Stimulated activated CD8-positive, alpha-beta memory T cell treated with anti-CD3 and anti-CD28 coated beads, Interleukin-4, amount 100 ng/mL, for 24 hours (primary cell): ENCODE results near the gene CSNK1G3.

ENCODE experiments used
- DNase-seq: peaks from one replicate; pipeline ENCODE4 v3.0.0-alpha.2; 2020; ENCODE audit warnings: low read depth

The CSNK1G3 gene

GRCh38 chr5:123514615-123515355, 2.8 kb downstream of the CSNK1G3 start:
- DNase-seq: no peak

GRCh38 chr5:123515904-123516303, 3.9 kb downstream of the CSNK1G3 start:
- no peak for DNase-seq

- DNase-seq: no peak
Observed at GRCh38 chr5:123517476-123517875, 5.5 kb downstream of the CSNK1G3 start.

- DNase-seq: no peak
Observed at GRCh38 chr5:123518111-123518510, 6.1 kb downstream of the CSNK1G3 start.

- no peak for DNase-seq
Observed at GRCh38 chr5:123520677-123521247, 8.8 kb downstream of the CSNK1G3 start.

GRCh38 chr5:123524146-123524545, 12.2 kb downstream of the CSNK1G3 start:
- no peak for DNase-seq

- DNase-seq: no peak
Observed at GRCh38 chr5:123527190-123527589, 15.2 kb downstream of the CSNK1G3 start.

- DNase-seq: no peak
Observed at GRCh38 chr5:123528065-123528464, 16.1 kb downstream of the CSNK1G3 start.

GRCh38 chr5:123528878-123529277, 16.9 kb downstream of the CSNK1G3 start:
- DNase-seq: no peak

- no peak for DNase-seq
Observed at GRCh38 chr5:123530728-123531127, 18.8 kb downstream of the CSNK1G3 start.

- no peak for DNase-seq
Observed at GRCh38 chr5:123535648-123536047, 23.7 kb downstream of the CSNK1G3 start.

GRCh38 chr5:123537256-123537655, 25.3 kb downstream of the CSNK1G3 start:
- DNase-seq: no peak

- DNase-seq: no peak
Observed at GRCh38 chr5:123537845-123538244, 25.9 kb downstream of the CSNK1G3 start.

GRCh38 chr5:123538670-123539459, 26.9 kb downstream of the CSNK1G3 start:
- no peak for DNase-seq

- DNase-seq: no peak
Observed at GRCh38 chr5:123540534-123540933, 28.6 kb downstream of the CSNK1G3 start.

- no peak for DNase-seq
Observed at GRCh38 chr5:123543438-123543837, 31.5 kb downstream of the CSNK1G3 start.

GRCh38 chr5:123545506-123545905, 33.5 kb downstream of the CSNK1G3 start:
- no peak for DNase-seq

GRCh38 chr5:123546657-123547056, 34.7 kb downstream of the CSNK1G3 start:
- DNase-seq: no peak

GRCh38 chr5:123549256-123549904, 37.4 kb downstream of the CSNK1G3 start:
- peak; percentile 11 for DNase-seq

GRCh38 chr5:123554601-123555000, 42.6 kb downstream of the CSNK1G3 start:
- no peak for DNase-seq

GRCh38 chr5:123557907-123558306, 45.9 kb downstream of the CSNK1G3 start:
- no peak for DNase-seq

GRCh38 chr5:123558762-123559433, 46.9 kb downstream of the CSNK1G3 start:
- no peak for DNase-seq
